Thyroid gland (tissue), 4 donors: ENCODE results near the gene SZT2.

Experiments
- CTCF ChIP-seq, 6 experiments: fragments of 200-600 bp in 3 of 6; fragments of 450-650 bp in 3 of 6; sonication (generic) in 3 of 6; IDR thresholded peaks; one replicate each; pipeline ENCODE4 v1.5.1; 2016 to 2019; ENCODE audit warnings: antibody characterized with exemption in 6 of 6, mild to moderate bottlenecking in 2 of 6, inconsistent platforms in 1 of 6, moderate library complexity in 1 of 6
- POLR2A ChIP-seq, 2 donors: fragments of 450-650 bp; IDR thresholded peaks; one replicate each; pipeline ENCODE4 v1.6.1; 2017; ENCODE audit warnings: antibody characterized with exemption in 2 of 2, mild to moderate bottlenecking in 2 of 2, moderate library complexity in 1 of 2

- no peak for TF ChIP-seq CTCF (IDR thresholded peaks at IDR 0.05)
- no peak for TF ChIP-seq POLR2A (IDR thresholded peaks at IDR 0.05)
Observed at GRCh38 chr1:43491061-43491460, 101.4 kb downstream of the SZT2 start.
